ENCODE results near the gene RERG. TPM values are rescaled to one million over a fixed set of nuclear protein-coding genes. Genes with fewer than 3 reads are reported as not detected.

Gene RERG
- total RNA-seq, 1 experiment from 2014 or later: not detected

GRCh38 chr12:15253990-15254389, 32.8 kb upstream of the RERG start:
- POLR2A ChIA-PET: no interaction called here
- no peak for DNase-seq (ENCODE audit: low read depth, low spot score)
- intact Hi-C loops (cut with micrococcal nuclease; ENCODE audit: unreplicated experiment): no loop called here

DNA sequence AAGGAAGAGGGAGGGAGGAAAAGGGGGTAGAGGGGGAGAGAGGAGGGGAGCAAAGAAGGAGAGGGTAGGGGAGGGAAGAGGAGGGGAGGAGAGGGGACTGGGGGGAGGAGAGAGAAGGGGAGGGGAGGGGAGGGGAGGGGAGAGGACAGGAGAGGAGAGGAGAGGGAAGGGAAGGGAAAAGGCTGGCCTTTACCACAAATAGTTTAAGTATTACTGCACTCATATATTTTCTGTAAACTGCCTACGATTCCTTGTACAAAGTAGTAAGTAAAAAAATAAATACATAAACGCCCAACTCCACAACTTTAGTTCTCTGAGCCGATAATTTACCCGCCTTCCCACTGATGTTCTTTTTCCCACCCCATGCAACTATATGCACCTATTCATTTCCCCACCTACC, 23.7 kb upstream of the RERG start:
- ATAC-seq: no peak
- no TSS peak for BruUV-seq (replicated peaks)
- ChIA-PET POLR2A (no interaction called here), CTCF (no interaction called here)
- intact Hi-C loops (cut with micrococcal nuclease; ENCODE audit: unreplicated experiment) (no loop called here), in situ Hi-C loops (cut with HindIII; ENCODE audit: low pct_unique_long_range_greater_than_20kb, low sequenced_read_pairs) (no loop called here)
- Histone ChIP-seq H3K9me3 (ENCODE audit: control insufficient read depth, insufficient read depth, low read depth, low read length) (no peaks in the 10 kb centered on the region), H3K4me3 (ENCODE audit: low read depth in 2 of 2, low read length in 2 of 2) (no peak overlapping the region), H3K27me3 (ENCODE audit: control insufficient read depth, insufficient read depth, low read length) (no peaks in the 10 kb centered on the region), H3K36me3 (ENCODE audit: control insufficient read depth, insufficient read depth, low read length) (no peaks in the 10 kb centered on the region), H3K4me1 (ENCODE audit: control insufficient read depth, insufficient read depth, low read length) (no peaks in the 10 kb centered on the region), H3K27ac (ENCODE audit: low read length) (no peak overlapping the region)
- DNase-seq (ENCODE audit: low read depth, low spot score): no peak
- TF ChIP-seq SIN3A (IDR thresholded peaks at IDR 0.05; ENCODE audit: borderline replicate concordance, insufficient read depth, low read depth, low read length) (no peak), POLR2AphosphoS5 (IDR thresholded peaks at IDR 0.05; ENCODE audit: low read depth, low read length) (no peak), TCF7L2 (IDR thresholded peaks at IDR 0.05; ENCODE audit: low read depth, low read length) (no peak), CTCF (IDR thresholded peaks at IDR 0.05) (no peak)
- TF ChIP-seq, protein P1, sequence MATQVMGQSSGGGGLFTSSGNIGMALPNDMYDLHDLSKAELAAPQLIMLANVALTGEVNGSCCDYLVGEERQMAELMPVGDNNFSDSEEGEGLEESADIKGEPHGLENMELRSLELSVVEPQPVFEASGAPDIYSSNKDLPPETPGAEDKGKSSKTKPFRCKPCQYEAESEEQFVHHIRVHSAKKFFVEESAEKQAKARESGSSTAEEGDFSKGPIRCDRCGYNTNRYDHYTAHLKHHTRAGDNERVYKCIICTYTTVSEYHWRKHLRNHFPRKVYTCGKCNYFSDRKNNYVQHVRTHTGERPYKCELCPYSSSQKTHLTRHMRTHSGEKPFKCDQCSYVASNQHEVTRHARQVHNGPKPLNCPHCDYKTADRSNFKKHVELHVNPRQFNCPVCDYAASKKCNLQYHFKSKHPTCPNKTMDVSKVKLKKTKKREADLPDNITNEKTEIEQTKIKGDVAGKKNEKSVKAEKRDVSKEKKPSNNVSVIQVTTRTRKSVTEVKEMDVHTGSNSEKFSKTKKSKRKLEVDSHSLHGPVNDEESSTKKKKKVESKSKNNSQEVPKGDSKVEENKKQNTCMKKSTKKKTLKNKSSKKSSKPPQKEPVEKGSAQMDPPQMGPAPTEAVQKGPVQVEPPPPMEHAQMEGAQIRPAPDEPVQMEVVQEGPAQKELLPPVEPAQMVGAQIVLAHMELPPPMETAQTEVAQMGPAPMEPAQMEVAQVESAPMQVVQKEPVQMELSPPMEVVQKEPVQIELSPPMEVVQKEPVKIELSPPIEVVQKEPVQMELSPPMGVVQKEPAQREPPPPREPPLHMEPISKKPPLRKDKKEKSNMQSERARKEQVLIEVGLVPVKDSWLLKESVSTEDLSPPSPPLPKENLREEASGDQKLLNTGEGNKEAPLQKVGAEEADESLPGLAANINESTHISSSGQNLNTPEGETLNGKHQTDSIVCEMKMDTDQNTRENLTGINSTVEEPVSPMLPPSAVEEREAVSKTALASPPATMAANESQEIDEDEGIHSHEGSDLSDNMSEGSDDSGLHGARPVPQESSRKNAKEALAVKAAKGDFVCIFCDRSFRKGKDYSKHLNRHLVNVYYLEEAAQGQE (IDR thresholded peaks at IDR 0.05; ENCODE audit: insufficient read depth in 1 of 2, low read depth in 2 of 2, low read length in 1 of 2): no peak

More at GRCh38 chr12:15253990-15254389, 32.8 kb upstream of the RERG start:
- no peaks in the 10 kb centered on the region for H3K9me3 ChIP-seq (ENCODE audit: control insufficient read depth, insufficient read depth, low read depth, low read length)
- H3K36me3 ChIP-seq (ENCODE audit: control insufficient read depth, insufficient read depth, low read length): no peaks in the 10 kb centered on the region
- H3K27ac ChIP-seq (ENCODE audit: low read length): no peak overlapping the region
- H3K4me3 ChIP-seq (ENCODE audit: low read depth in 2 of 2, low read length in 2 of 2): no peak overlapping the region
- H3K4me1 ChIP-seq (ENCODE audit: control insufficient read depth, insufficient read depth, low read length): no peaks in the 10 kb centered on the region
- CTCF ChIA-PET: no interaction called here
- BruUV-seq (replicated peaks): no TSS peak
- in situ Hi-C loops (cut with HindIII; ENCODE audit: low pct_unique_long_range_greater_than_20kb, low sequenced_read_pairs): no loop called here
- TF ChIP-seq POLR2AphosphoS5 (IDR thresholded peaks at IDR 0.05; ENCODE audit: low read depth, low read length) (no peak), SIN3A (IDR thresholded peaks at IDR 0.05; ENCODE audit: borderline replicate concordance, insufficient read depth, low read depth, low read length) (no peak), TCF7L2 (IDR thresholded peaks at IDR 0.05; ENCODE audit: low read depth, low read length) (no peak), CTCF (IDR thresholded peaks at IDR 0.05) (no peak)
- TF ChIP-seq, protein P1 (IDR thresholded peaks at IDR 0.05; ENCODE audit: insufficient read depth in 1 of 2, low read depth in 2 of 2, low read length in 1 of 2): no peak
- no peak for ATAC-seq
- H3K27me3 ChIP-seq (ENCODE audit: control insufficient read depth, insufficient read depth, low read length): no peaks in the 10 kb centered on the region

All from Panc1 (cell line).